ENCODE data around the gene SARDH. TPM values are rescaled to one million over a fixed set of nuclear protein-coding genes. Genes with fewer than 3 reads are reported as not detected.

Gene SARDH
- total RNA-seq, 4 donors from 2014 or later: 0.39 to 2.9 (median 0.59) TPM

DNA sequence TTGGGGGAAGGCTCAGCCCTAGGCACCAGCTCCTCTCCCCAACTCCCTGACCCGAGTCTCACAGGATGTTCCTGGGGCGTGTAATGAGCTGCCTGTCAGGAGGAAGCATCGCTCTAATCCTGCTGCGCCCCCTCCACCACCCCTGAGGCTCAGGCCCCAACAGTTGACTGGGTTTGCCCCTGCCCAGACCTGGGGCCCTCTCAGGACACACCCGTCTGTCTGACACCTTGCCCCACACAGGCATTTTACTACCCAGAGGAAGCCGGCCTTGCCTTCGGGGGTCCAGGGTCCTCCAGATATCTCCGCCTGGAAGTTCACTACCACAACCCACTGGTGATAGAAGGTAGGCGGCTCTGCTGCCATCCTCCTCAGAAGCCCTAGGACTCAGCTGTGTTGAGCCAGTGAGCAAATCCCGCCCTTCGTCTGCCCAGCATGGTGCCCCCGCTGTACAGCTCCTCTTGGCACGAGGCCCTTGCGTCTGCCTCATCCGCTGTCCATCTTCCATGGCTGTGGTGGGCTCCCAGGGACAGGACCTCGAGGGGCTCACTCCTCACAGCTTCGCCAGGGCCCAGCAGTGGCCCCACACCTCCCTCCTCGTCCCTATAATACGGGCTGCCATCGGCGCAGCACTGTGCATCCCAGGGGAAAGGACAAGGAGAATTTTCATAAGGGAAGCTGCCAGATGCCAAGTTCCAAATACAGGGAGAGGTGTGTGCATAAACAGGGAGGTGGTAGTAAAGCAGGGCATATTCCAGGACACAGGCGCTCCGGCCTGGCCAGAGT lies 94.0 kb downstream of the SARDH start:
- no peak overlapping the region for H3K27ac ChIP-seq
- H3K9me3 ChIP-seq: no peaks in the 10 kb centered on the region
- intact Hi-C loops (cut with DNase I; ENCODE audit: low total_unique reads) (no loop called here), in situ Hi-C loops (cut with MboI; ENCODE audit: low sequenced_read_pairs in 4 of 4) (no loop called here)
- no peaks in the 10 kb centered on the region for H3K4me1 ChIP-seq
- H3K27me3 ChIP-seq: peaks cover 0 to 13% (median 10%) of the 10 kb centered on the region in 3 donors
- DNase-seq: no peak
- TF ChIP-seq POLR2A (IDR thresholded peaks at IDR 0.05): no peak
- TF ChIP-seq, protein P1, sequence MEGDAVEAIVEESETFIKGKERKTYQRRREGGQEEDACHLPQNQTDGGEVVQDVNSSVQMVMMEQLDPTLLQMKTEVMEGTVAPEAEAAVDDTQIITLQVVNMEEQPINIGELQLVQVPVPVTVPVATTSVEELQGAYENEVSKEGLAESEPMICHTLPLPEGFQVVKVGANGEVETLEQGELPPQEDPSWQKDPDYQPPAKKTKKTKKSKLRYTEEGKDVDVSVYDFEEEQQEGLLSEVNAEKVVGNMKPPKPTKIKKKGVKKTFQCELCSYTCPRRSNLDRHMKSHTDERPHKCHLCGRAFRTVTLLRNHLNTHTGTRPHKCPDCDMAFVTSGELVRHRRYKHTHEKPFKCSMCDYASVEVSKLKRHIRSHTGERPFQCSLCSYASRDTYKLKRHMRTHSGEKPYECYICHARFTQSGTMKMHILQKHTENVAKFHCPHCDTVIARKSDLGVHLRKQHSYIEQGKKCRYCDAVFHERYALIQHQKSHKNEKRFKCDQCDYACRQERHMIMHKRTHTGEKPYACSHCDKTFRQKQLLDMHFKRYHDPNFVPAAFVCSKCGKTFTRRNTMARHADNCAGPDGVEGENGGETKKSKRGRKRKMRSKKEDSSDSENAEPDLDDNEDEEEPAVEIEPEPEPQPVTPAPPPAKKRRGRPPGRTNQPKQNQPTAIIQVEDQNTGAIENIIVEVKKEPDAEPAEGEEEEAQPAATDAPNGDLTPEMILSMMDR (IDR thresholded peaks at IDR 0.05 in 4 of 5, conservative IDR thresholded peaks at IDR 0.05 in 1 of 5): no peak
- ATAC-seq: no peak
- no peak overlapping the region for H3K4me3 ChIP-seq
- H3K36me3 ChIP-seq: no peaks in the 10 kb centered on the region

- Histone ChIP-seq H3K4me3 (no peak overlapping the region), H3K9me3 (no peaks in the 10 kb centered on the region), H3K27ac (no peak overlapping the region), H3K36me3 (no peaks in the 10 kb centered on the region), H3K27me3 (peaks cover 0 to 8% (median 4%) of the 10 kb centered on the region in 3 donors), H3K4me1 (no peaks in the 10 kb centered on the region)
- DNase-seq (no peak), ATAC-seq (no peak)
- no peak for TF ChIP-seq POLR2A (IDR thresholded peaks at IDR 0.05)
- TF ChIP-seq, protein P1 (IDR thresholded peaks at IDR 0.05 in 4 of 5, conservative IDR thresholded peaks at IDR 0.05 in 1 of 5): no peak
- in situ Hi-C loops (cut with MboI; ENCODE audit: low sequenced_read_pairs in 4 of 4) (no loop called here), intact Hi-C loops (cut with DNase I; ENCODE audit: low total_unique reads) (no loop called here)
Observed at GRCh38 chr9:133643362-133643755, 94.8 kb downstream of the SARDH start.

GRCh38 chr9:133642708-133643361 lies 95.3 kb downstream of the SARDH start:
- intact Hi-C loops (cut with DNase I; ENCODE audit: low total_unique reads) (no loop called here), in situ Hi-C loops (cut with MboI; ENCODE audit: low sequenced_read_pairs in 4 of 4) (no loop called here)
- Histone ChIP-seq H3K27ac (no peak overlapping the region), H3K4me1 (no peaks in the 10 kb centered on the region), H3K4me3 (no peak overlapping the region), H3K9me3 (no peaks in the 10 kb centered on the region), H3K36me3 (no peaks in the 10 kb centered on the region), H3K27me3 (peaks cover 0 to 2% (median 2%) of the 10 kb centered on the region in 3 donors)
- ATAC-seq: no peak
- DNase-seq: no peak
- TF ChIP-seq POLR2A (IDR thresholded peaks at IDR 0.05): no peak
- TF ChIP-seq, protein P1 (IDR thresholded peaks at IDR 0.05 in 4 of 5, conservative IDR thresholded peaks at IDR 0.05 in 1 of 5): no peak

- H3K27me3 ChIP-seq: peaks cover 0 to 2% (median 0%) of the 10 kb centered on the region in 3 donors
- intact Hi-C loops (cut with DNase I; ENCODE audit: low total_unique reads): no loop called here
- no peaks in the 10 kb centered on the region for H3K36me3 ChIP-seq
- no peaks in the 10 kb centered on the region for H3K9me3 ChIP-seq
- no peaks in the 10 kb centered on the region for H3K4me1 ChIP-seq
- in situ Hi-C loops (cut with MboI; ENCODE audit: low sequenced_read_pairs in 4 of 4): no loop called here
- H3K27ac ChIP-seq: no peak overlapping the region
- no peak for TF ChIP-seq POLR2A (IDR thresholded peaks at IDR 0.05)
- TF ChIP-seq, protein P1 (IDR thresholded peaks at IDR 0.05 in 4 of 5, conservative IDR thresholded peaks at IDR 0.05 in 1 of 5): no peak
- no peak for DNase-seq
- no peak overlapping the region for H3K4me3 ChIP-seq
- ATAC-seq: no peak
Observed at GRCh38 chr9:133641861-133642595, 96.1 kb downstream of the SARDH start.
